Breast epithelium (tissue), 3 donors: ENCODE data around the gene THBS3.
"Not testable (repeated sequence)": the region's sequence is repeated elsewhere in the genome, so short reads cannot be mapped to it uniquely, and the experiment has no call there.

Experiments
- POLR2A ChIP-seq: fragments of 450-650 bp; IDR thresholded peaks from one replicate; pipeline ENCODE4 v1.6.1; 2016; ENCODE audit warnings: antibody characterized with exemption, mild to moderate bottlenecking, moderate library complexity
- TF ChIP-seq, protein P1 (sequence below), 3 donors: fragments of 450-650 bp; IDR thresholded peaks; one replicate each; pipeline ENCODE4 v1.5.1; 2016 to 2017; ENCODE audit warnings: antibody characterized with exemption in 3 of 3, mild to moderate bottlenecking in 3 of 3, moderate library complexity in 3 of 3

DNA sequence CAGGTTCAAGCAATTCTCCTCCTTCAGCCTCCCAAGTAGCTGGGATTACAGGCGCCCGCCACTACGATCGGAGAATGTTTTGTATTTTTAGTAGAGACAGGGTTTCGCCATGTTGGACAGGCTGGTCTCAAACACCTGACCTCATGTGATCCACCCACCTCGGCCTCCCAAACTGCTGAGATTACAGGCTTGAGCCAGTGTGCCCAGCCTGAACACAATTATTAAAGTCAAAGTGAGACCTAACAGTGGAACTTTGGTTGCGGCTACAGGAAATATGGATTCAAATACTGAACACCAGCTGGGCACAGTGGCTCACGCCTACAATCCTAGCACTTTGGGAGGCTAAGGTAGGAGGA is 17.7 kb upstream of the THBS3 start:
- TF ChIP-seq POLR2A: not testable (repeated sequence)
- TF ChIP-seq, protein P1, sequence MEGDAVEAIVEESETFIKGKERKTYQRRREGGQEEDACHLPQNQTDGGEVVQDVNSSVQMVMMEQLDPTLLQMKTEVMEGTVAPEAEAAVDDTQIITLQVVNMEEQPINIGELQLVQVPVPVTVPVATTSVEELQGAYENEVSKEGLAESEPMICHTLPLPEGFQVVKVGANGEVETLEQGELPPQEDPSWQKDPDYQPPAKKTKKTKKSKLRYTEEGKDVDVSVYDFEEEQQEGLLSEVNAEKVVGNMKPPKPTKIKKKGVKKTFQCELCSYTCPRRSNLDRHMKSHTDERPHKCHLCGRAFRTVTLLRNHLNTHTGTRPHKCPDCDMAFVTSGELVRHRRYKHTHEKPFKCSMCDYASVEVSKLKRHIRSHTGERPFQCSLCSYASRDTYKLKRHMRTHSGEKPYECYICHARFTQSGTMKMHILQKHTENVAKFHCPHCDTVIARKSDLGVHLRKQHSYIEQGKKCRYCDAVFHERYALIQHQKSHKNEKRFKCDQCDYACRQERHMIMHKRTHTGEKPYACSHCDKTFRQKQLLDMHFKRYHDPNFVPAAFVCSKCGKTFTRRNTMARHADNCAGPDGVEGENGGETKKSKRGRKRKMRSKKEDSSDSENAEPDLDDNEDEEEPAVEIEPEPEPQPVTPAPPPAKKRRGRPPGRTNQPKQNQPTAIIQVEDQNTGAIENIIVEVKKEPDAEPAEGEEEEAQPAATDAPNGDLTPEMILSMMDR (IDR thresholded peaks at IDR 0.05): not testable (repeated sequence)
